Duodenal mucosa (tissue), 2 donors: ENCODE results near the gene ZNF581.

Experiments used
- H3K27ac ChIP-seq: one replicate; pipeline ENCODE4 v1.7.0; 2013; ENCODE audit warnings: low read depth, low read length
- H3K27me3 ChIP-seq, 2 donors: one replicate each; pipeline ENCODE4 v1.7.0; 2013; ENCODE audit warnings: low read length in 2 of 2, control low read depth in 1 of 2; ENCODE audit not compliant: insufficient read depth in 2 of 2, control insufficient read depth in 1 of 2
- H3K36me3 ChIP-seq, 2 donors: one replicate each; pipeline ENCODE4 v1.7.0; 2013; ENCODE audit warnings: low read length in 2 of 2, control low read depth in 1 of 2; ENCODE audit not compliant: insufficient read depth in 2 of 2, control insufficient read depth in 1 of 2
- H3K4me1 ChIP-seq, 2 donors: one replicate each; pipeline ENCODE4 v1.7.0; 2013; ENCODE audit warnings: low read length in 2 of 2, control low read depth in 1 of 2; ENCODE audit not compliant: insufficient read depth in 2 of 2, control insufficient read depth in 1 of 2
- H3K4me3 ChIP-seq, 2 donors: one replicate each; pipeline ENCODE4 v1.7.0; 2013; ENCODE audit warnings: low read length in 2 of 2, low read depth in 1 of 2
- H3K9ac ChIP-seq, 2 donors: one replicate each; pipeline ENCODE4 v1.7.0; 2013; ENCODE audit warnings: low read length in 2 of 2, low read depth in 1 of 2
- H3K9me3 ChIP-seq, 2 donors: one replicate each; pipeline ENCODE4 v1.7.0; 2013; ENCODE audit warnings: low read length in 2 of 2, control low read depth in 1 of 2; ENCODE audit not compliant: control insufficient read depth in 1 of 2

ZNF581 gene

GRCh38 chr19:55619286-55619685 lies 24.2 kb upstream of the ZNF581 start:
- Histone ChIP-seq H3K4me3 (no peak overlapping the region), H3K4me1 (no peaks in the 10 kb centered on the region), H3K27ac (no peak overlapping the region), H3K9ac (no peak overlapping the region), H3K27me3 (no peaks in the 10 kb centered on the region), H3K36me3 (peaks cover 6 to 26% of the 10 kb centered on the region in 2 donors), H3K9me3 (no peaks in the 10 kb centered on the region)

GRCh38 chr19:55620410-55621204 lies 22.8 kb upstream of the ZNF581 start:
- peaks cover 6 to 8% of the 10 kb centered on the region in 2 donors for H3K4me1 ChIP-seq
- H3K4me3 ChIP-seq = no peak overlapping the region
- peaks cover 6 to 24% of the 10 kb centered on the region in 2 donors for H3K36me3 ChIP-seq
- no peaks in the 10 kb centered on the region for H3K9me3 ChIP-seq
- no peak overlapping the region for H3K27ac ChIP-seq
- H3K27me3 ChIP-seq = no peaks in the 10 kb centered on the region
- H3K9ac ChIP-seq = no peak overlapping the region

- Histone ChIP-seq H3K36me3 (peaks cover 6 to 19% of the 10 kb centered on the region in 2 donors), H3K9me3 (no peaks in the 10 kb centered on the region), H3K4me1 (peaks cover 12 to 13% of the 10 kb centered on the region in 2 donors), H3K4me3 (no peak overlapping the region), H3K27ac (no peak overlapping the region), H3K27me3 (no peaks in the 10 kb centered on the region), H3K9ac (no peak overlapping the region)
Measured at GRCh38 chr19:55621205-55621672, 22.2 kb upstream of the ZNF581 start.

- no peaks in the 10 kb centered on the region for H3K9me3 ChIP-seq
- H3K27ac ChIP-seq = no peak overlapping the region
- H3K27me3 ChIP-seq = no peaks in the 10 kb centered on the region
- H3K4me3 ChIP-seq = no peak overlapping the region
- H3K4me1 ChIP-seq = peaks cover 14 to 17% of the 10 kb centered on the region in 2 donors
- H3K9ac ChIP-seq = no peak overlapping the region
- peaks cover 6 to 14% of the 10 kb centered on the region in 2 donors for H3K36me3 ChIP-seq
Measured at GRCh38 chr19:55621673-55622231, 21.7 kb upstream of the ZNF581 start.

- no peaks in the 10 kb centered on the region for H3K27me3 ChIP-seq
- no peak overlapping the region for H3K27ac ChIP-seq
- no peak overlapping the region for H3K4me3 ChIP-seq
- peaks cover 3 to 10% of the 10 kb centered on the region in 2 donors for H3K36me3 ChIP-seq
- H3K9me3 ChIP-seq = no peaks in the 10 kb centered on the region
- no peak overlapping the region for H3K9ac ChIP-seq
- H3K4me1 ChIP-seq = peaks cover 14 to 19% of the 10 kb centered on the region in 2 donors
Measured at GRCh38 chr19:55622242-55622969, 21.0 kb upstream of the ZNF581 start.

GRCh38 chr19:55623130-55623529 lies 20.3 kb upstream of the ZNF581 start:
- Histone ChIP-seq H3K9me3 (no peaks in the 10 kb centered on the region), H3K9ac (no peak overlapping the region), H3K4me1 (peaks cover 14 to 19% of the 10 kb centered on the region in 2 donors), H3K4me3 (no peak overlapping the region), H3K27me3 (no peaks in the 10 kb centered on the region), H3K36me3 (peaks cover 0 to 9% of the 10 kb centered on the region in 2 donors), H3K27ac (no peak overlapping the region)

- Histone ChIP-seq H3K27ac (no peak overlapping the region), H3K9ac (peak overlapping the region in 1 of 2 donors; percentile 59), H3K4me3 (peak overlapping the region; percentile 10 to 52)
Measured at GRCh38 chr19:55623561-55623960, 19.9 kb upstream of the ZNF581 start.

GRCh38 chr19:55624109-55625003 lies 19.1 kb upstream of the ZNF581 start, which contains the start of gene ZNF784:
Gene ZNF784 (minus strand): TSS chr19:55624566. CDS start chr19:55624561, 5 bp downstream.
- peak within 1 kb of the TSS; percentile 62 to 64 for H3K4me3 ChIP-seq
- peak within 1 kb of the TSS; percentile 59 to 69 for H3K9ac ChIP-seq
- peaks cover 0 to 9% of the 10 kb centered on the region in 2 donors for H3K36me3 ChIP-seq
- H3K9me3 ChIP-seq = no peaks in the 10 kb centered on the region
- no peaks in the 10 kb centered on the region for H3K27me3 ChIP-seq
- peaks cover 14 to 19% of the 10 kb centered on the region in 2 donors for H3K4me1 ChIP-seq
- peak within 1 kb of the TSS; percentile 99 for H3K27ac ChIP-seq

More at GRCh38 chr19:55623561-55623960, 19.9 kb upstream of the ZNF581 start:
- H3K36me3 ChIP-seq = peaks cover 0 to 9% of the 10 kb centered on the region in 2 donors
- no peaks in the 10 kb centered on the region for H3K27me3 ChIP-seq
- no peaks in the 10 kb centered on the region for H3K9me3 ChIP-seq
- peaks cover 14 to 19% of the 10 kb centered on the region in 2 donors for H3K4me1 ChIP-seq

GRCh38 chr19:55625004-55625326 lies 18.5 kb upstream of the ZNF581 start:
- Histone ChIP-seq H3K36me3 (peaks cover 0 to 9% of the 10 kb centered on the region in 2 donors), H3K27ac (no peak overlapping the region), H3K4me3 (peak overlapping the region; percentile 62 to 64), H3K9ac (peak overlapping the region; percentile 59 to 69), H3K4me1 (peaks cover 14 to 19% of the 10 kb centered on the region in 2 donors), H3K27me3 (no peaks in the 10 kb centered on the region), H3K9me3 (no peaks in the 10 kb centered on the region)
